ENCODE data around the gene SPATS2L.

GRCh38 chr2:200278694-200279316 is 27.7 kb upstream of the SPATS2L start:
- TF ChIP-seq CTCF (IDR thresholded peaks at IDR 0.05) (no peak), EP300 (IDR thresholded peaks at IDR 0.05) (no peak)

All from esophagus muscularis mucosa (tissue), 3 donors.